Heart right ventricle (tissue), 16 donors: ENCODE data around the gene KCNJ5. TPM values are rescaled to one million over a fixed set of nuclear protein-coding genes. Genes with fewer than 3 reads are reported as not detected.

Experiments
- ATAC-seq, 8 donors: fragments of 200-7000 bp; cut with Tn5 transposase; one replicate each; pipeline ENCODE4 v1.9.1; 2020; ENCODE audit warnings: mild to moderate bottlenecking in 8 of 8, moderate library complexity in 8 of 8, moderate number of reproducible peaks in 1 of 8
- DNase-seq, 2 donors: peaks; one replicate each; pipeline ENCODE4 v3.0.0-alpha.2; 2020
- H3K27ac ChIP-seq, 10 donors: fragments of 200-600 bp; sonication (generic) in 2 of 10; one replicate each; pipeline versions ENCODE4 v1.5.0 to v1.8.0; 2020 to 2022; ENCODE audit warnings: mild to moderate bottlenecking in 3 of 10
- H3K27me3 ChIP-seq, 7 donors: fragments of 200-600 bp; one replicate each; pipeline ENCODE4 v1.8.0; 2021 to 2022; ENCODE audit warnings: mild to moderate bottlenecking in 2 of 7
- H3K36me3 ChIP-seq, 9 donors: fragments of 200-600 bp; sonication (generic) in 1 of 9; one replicate each; pipeline versions ENCODE4 v1.5.0 to v1.8.0; 2020 to 2022; ENCODE audit warnings: mild to moderate bottlenecking in 2 of 9
- H3K4me1 ChIP-seq, 9 donors: fragments of 200-600 bp; sonication (generic) in 1 of 9; one replicate each; pipeline versions ENCODE4 v1.5.0 to v1.8.0; 2020 to 2022; ENCODE audit warnings: mild to moderate bottlenecking in 4 of 9
- H3K4me3 ChIP-seq, 10 donors: fragments of 200-600 bp; sonication (generic) in 2 of 10; one replicate each; pipeline versions ENCODE4 v1.5.0 to v1.8.0; 2020 to 2022; ENCODE audit warnings: mild to moderate bottlenecking in 7 of 10, moderate library complexity in 2 of 10
- H3K9me3 ChIP-seq, 11 donors: fragments of 200-600 bp in 10 of 11; sonication (generic) in 2 of 11; one replicate each; pipeline versions ENCODE4 v1.5.0 to v1.8.0; 2013 to 2022; ENCODE audit warnings: mild to moderate bottlenecking in 2 of 11, control low read depth in 1 of 11, moderate library complexity in 1 of 11
- CTCF ChIP-seq, 9 donors: fragments of 200-600 bp; sonication (generic) in 2 of 9; IDR thresholded peaks; one replicate each; pipeline versions ENCODE4 v1.5.0 to v1.8.0; 2021 to 2022; ENCODE audit warnings: antibody characterized with exemption in 9 of 9, mild to moderate bottlenecking in 5 of 9, moderate library complexity in 1 of 9
- WGBS, 2 donors: extraction: QIAGEN DNeasy Blood & Tissue Kit; methylation state at CpG; one replicate each; pipeline ENCODE4 v1.1.7; 2013; ENCODE audit warnings: inconsistent platforms in 1 of 2; 5-methylcytosine and 5-hydroxymethylcytosine counted together
- intact Hi-C, 10 donors: fragments of 100-400 bp; cut with DNase I; formaldehyde crosslinking; loops; one replicate each; pipeline versions ENCODE4 v1.11.1 to v1.14.2; 2022
- polyA plus RNA-seq, 2 donors: library from polyadenylated mRNA; stranded (reverse); fragments of 200-250 nt; gene quantifications; one replicate each; pipeline ENCODE4 v1.2.3, GENCODE V29; 2013
- total RNA-seq, 10 donors: library from RNA; stranded (reverse); fragmentation: NEBNext Ultra II Directional in 3 of 10; extraction: Animal tissue kit (Norgen Biotek cat#: 25700) in 3 of 10; gene quantifications; one replicate each; pipeline versions ENCODE4 v1.2.1 to v1.2.4, GENCODE V29; 2021 to 2023
- donor health status: Arrhythmogenic right ventricular cardiomyopathy.
- donor health status: ischemic (EF 13 %, LVEDD 7.1; RV severe dilation, severe dysfunction).
- donor health status: healthy with polysubstance abuse.
- donor health status: DM: no; HTN: yes; CAD: no.
- donor health status: DM: no; HTN: no; CAD: no.
- donor health status: ischemic (EF 25% LVEDD 6.9; RV normal size, moderate dysfunction).
- donor health status: ischemic (EF 25% LVEDD 5.7; RV mildly dilated, moderate dysfunction).
- donor health status: healthy.
- donor health status: DM: yes; HTN: yes; CAD: no.
- donor health status: Ischemic cardiomyopathy.
- donor health status: ischemic (EF 35%, LVEDD 5.7; RV mildly dilated, moderate dysfunction).
- donor health status: nonischemic (EF 11% LVEDD 7.7; RV severe dilation, severe dysfunction).
- donor health status: DM: yes; HTN: yes; CAD: no.
- donor health status: PGD.
- donor health status: ischemic (EF 29% LVEDD 5.4; RV normal size, mild dysfunction).
- donor health status: nonischemic (EF 23%, LVEDD 6.1; RV moderate dilation, normal function).

KCNJ5 gene
- total and polyA plus RNA-seq, 12 donors: 1.2 to 32.1 (median 8.1) TPM

GRCh38 chr11:128934926-128935325 is 43.8 kb downstream of the KCNJ5 start:
- Histone ChIP-seq H3K36me3 (no peaks in the 10 kb centered on the region), H3K4me3 (no peak overlapping the region), H3K9me3 (no peaks in the 10 kb centered on the region), H3K4me1 (no peaks in the 10 kb centered on the region), H3K27ac (no peak overlapping the region), H3K27me3 (peaks cover 0 to 13% (median 2%) of the 10 kb centered on the region in 7 donors)
- intact Hi-C loops: no loop called here
- 97% methylated on average over 10 of the region's 10 CpGs for WGBS, 2 donors
- ATAC-seq: no peak
- no peak for TF ChIP-seq CTCF (IDR thresholded peaks at IDR 0.05)
- DNase-seq: no peak

- 73 to 74% methylated on average over 16 of the region's 16 CpGs for WGBS, 2 donors
- Histone ChIP-seq H3K36me3 (no peaks in the 10 kb centered on the region), H3K27ac (no peak overlapping the region), H3K9me3 (no peaks in the 10 kb centered on the region), H3K4me1 (no peaks in the 10 kb centered on the region), H3K4me3 (no peak overlapping the region), H3K27me3 (peaks cover 0 to 14% (median 5%) of the 10 kb centered on the region in 7 donors)
- no peak for DNase-seq
- ATAC-seq: peak in 1 of 8 donors; percentile 38
- no peak for TF ChIP-seq CTCF (IDR thresholded peaks at IDR 0.05)
- intact Hi-C loops: no loop called here
Measured at GRCh38 chr11:128936606-128937251, 45.6 kb downstream of the KCNJ5 start.

- no peaks in the 10 kb centered on the region for H3K36me3 ChIP-seq
- intact Hi-C loops: no loop called here
- no peak for DNase-seq
- ATAC-seq: no peak
- 92 to 94% methylated on average over 9 of the region's 9 CpGs for WGBS, 2 donors
- H3K4me3 ChIP-seq: no peak overlapping the region
- H3K27me3 ChIP-seq: peaks cover 0 to 14% (median under 1%) of the 10 kb centered on the region in 7 donors
- no peaks in the 10 kb centered on the region for H3K4me1 ChIP-seq
- no peak for TF ChIP-seq CTCF (IDR thresholded peaks at IDR 0.05)
- no peaks in the 10 kb centered on the region for H3K9me3 ChIP-seq
- H3K27ac ChIP-seq: no peak overlapping the region
Measured at GRCh38 chr11:128937480-128937879, 46.3 kb downstream of the KCNJ5 start.

GRCh38 chr11:128938156-128938885 is 47.2 kb downstream of the KCNJ5 start:
- TF ChIP-seq CTCF (IDR thresholded peaks at IDR 0.05): no peak
- intact Hi-C loops: no loop called here
- no peaks in the 10 kb centered on the region for H3K9me3 ChIP-seq
- H3K4me1 ChIP-seq: no peaks in the 10 kb centered on the region
- ATAC-seq: no peak
- no peaks in the 10 kb centered on the region for H3K36me3 ChIP-seq
- 91 to 96% methylated on average over 16 of the region's 16 CpGs for WGBS, 2 donors
- H3K4me3 ChIP-seq: no peak overlapping the region
- no peak for DNase-seq
- H3K27me3 ChIP-seq: peaks cover 0 to 14% (median 0%) of the 10 kb centered on the region in 7 donors
- no peak overlapping the region for H3K27ac ChIP-seq
